GM23248 (cell line): ENCODE measurements around the gene ETS1.

ENCODE experiments used
- EZH2 ChIP-seq: fragments of 200-600 bp; sonication (generic); IDR thresholded peaks from 2 replicates; pipeline ENCODE4 v1.6.1; 2018; ENCODE audit warnings: antibody characterized with exemption, mild to moderate bottlenecking; ENCODE audit not compliant: insufficient read depth, poor library complexity, severe bottlenecking
- EZH2phosphoT487 ChIP-seq: fragments of 200-600 bp; sonication (generic); IDR thresholded peaks from 2 replicates; pipeline ENCODE4 v1.6.1; 2018; ENCODE audit warnings: antibody characterized with exemption, moderate library complexity, mild to moderate bottlenecking, low read depth; ENCODE audit not compliant: insufficient read depth

DNA sequence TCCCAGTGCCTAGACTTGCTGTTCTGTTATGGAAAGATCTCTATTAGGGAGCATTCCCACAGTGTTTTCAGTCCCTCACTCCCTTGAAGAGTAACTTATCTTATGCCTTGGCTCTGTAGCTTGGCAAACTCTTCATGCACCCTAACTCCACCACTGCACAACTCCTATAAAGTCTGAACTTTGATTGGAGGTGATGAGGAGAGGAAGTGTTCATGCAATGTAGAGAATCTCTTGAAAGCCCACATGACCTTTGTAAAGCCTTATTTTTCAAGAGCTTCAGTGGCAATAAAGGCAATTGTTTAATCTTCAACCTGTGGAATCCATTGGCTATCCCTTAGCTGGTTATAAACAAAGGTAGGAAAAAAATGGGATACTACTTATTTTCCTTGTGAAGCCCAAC, 176.2 kb downstream of the ETS1 start:
- TF ChIP-seq EZH2phosphoT487, result no peak
- no peak for TF ChIP-seq EZH2
